PFSK-1 (cell line): ENCODE measurements around the gene PTPN14.
A peak's percentile ranks its signal among the peaks of the same experiment; 100 is the strongest.

Experiments
- FOXP2 ChIP-seq: optimal IDR thresholded peaks from 2 replicates; pipeline ENCODE3; 2011; ENCODE audit warnings: borderline replicate concordance, control low read depth, inconsistent platforms; ENCODE audit not compliant: insufficient read depth; ENCODE audit errors: extremely low read length, extremely low read depth
- POLR2AphosphoS5 ChIP-seq: IDR thresholded peaks from 2 replicates; pipeline ENCODE4 v1.6.1; 2012; ENCODE audit warnings: low read depth, mild to moderate bottlenecking, control low read depth, low read length, moderate library complexity
- SIN3A ChIP-seq: IDR thresholded peaks from 2 replicates; pipeline ENCODE4 v1.6.1; 2012; ENCODE audit warnings: mild to moderate bottlenecking, low read length, moderate library complexity, borderline replicate concordance; ENCODE audit not compliant: insufficient read depth
- TAF1 ChIP-seq: IDR thresholded peaks from 2 replicates; pipeline ENCODE4 v1.6.1; 2012; ENCODE audit warnings: low read length, control low read depth, borderline replicate concordance; ENCODE audit not compliant: insufficient read depth
- TF ChIP-seq, protein P1 (sequence below), 2 experiments: IDR thresholded peaks; 2 replicates each; pipeline versions ENCODE4 v1.6.1 to v1.8.0; 2011 to 2012; ENCODE audit warnings: low read depth in 2 of 2, low read length in 2 of 2, control low read depth in 1 of 2, inconsistent platforms in 1 of 2, mild to moderate bottlenecking in 1 of 2, moderate library complexity in 1 of 2; ENCODE audit not compliant: insufficient read depth in 1 of 2

The PTPN14 gene

DNA sequence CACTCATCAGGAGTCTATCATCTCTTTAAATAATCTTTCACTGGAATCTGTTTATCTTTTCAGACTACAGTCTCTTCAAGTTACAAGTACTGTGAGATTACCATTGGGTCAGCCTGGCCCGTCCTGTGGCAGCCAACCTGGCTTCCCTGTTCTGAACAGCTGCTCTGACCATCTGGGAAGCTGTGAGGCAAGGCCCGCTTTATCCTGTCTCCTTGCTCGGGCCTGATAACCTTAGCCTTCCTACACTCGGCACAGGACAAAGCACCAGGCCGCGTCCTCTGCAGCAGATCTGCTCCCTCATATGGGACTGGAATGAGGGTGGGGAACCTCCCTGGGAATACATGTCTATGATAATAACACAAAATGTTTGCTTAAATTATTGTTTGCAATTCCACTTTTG, 113.3 kb downstream of the PTPN14 start:
- TF ChIP-seq POLR2AphosphoS5: no peak
- TF ChIP-seq FOXP2: no peak
- no peak for TF ChIP-seq TAF1
- TF ChIP-seq, protein P1, sequence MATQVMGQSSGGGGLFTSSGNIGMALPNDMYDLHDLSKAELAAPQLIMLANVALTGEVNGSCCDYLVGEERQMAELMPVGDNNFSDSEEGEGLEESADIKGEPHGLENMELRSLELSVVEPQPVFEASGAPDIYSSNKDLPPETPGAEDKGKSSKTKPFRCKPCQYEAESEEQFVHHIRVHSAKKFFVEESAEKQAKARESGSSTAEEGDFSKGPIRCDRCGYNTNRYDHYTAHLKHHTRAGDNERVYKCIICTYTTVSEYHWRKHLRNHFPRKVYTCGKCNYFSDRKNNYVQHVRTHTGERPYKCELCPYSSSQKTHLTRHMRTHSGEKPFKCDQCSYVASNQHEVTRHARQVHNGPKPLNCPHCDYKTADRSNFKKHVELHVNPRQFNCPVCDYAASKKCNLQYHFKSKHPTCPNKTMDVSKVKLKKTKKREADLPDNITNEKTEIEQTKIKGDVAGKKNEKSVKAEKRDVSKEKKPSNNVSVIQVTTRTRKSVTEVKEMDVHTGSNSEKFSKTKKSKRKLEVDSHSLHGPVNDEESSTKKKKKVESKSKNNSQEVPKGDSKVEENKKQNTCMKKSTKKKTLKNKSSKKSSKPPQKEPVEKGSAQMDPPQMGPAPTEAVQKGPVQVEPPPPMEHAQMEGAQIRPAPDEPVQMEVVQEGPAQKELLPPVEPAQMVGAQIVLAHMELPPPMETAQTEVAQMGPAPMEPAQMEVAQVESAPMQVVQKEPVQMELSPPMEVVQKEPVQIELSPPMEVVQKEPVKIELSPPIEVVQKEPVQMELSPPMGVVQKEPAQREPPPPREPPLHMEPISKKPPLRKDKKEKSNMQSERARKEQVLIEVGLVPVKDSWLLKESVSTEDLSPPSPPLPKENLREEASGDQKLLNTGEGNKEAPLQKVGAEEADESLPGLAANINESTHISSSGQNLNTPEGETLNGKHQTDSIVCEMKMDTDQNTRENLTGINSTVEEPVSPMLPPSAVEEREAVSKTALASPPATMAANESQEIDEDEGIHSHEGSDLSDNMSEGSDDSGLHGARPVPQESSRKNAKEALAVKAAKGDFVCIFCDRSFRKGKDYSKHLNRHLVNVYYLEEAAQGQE (IDR thresholded peaks at IDR 0.05; ENCODE audit: insufficient read depth in 1 of 2, low read depth in 2 of 2, low read length in 2 of 2): no peak
- no peak for TF ChIP-seq SIN3A

GRCh38 chr1:214435867-214436266, 115.5 kb downstream of the PTPN14 start:
- TF ChIP-seq TAF1 (no peak), SIN3A (no peak), FOXP2 (no peak), POLR2AphosphoS5 (no peak)

GRCh38 chr1:214432245-214432644, 119.2 kb downstream of the PTPN14 start:
- TF ChIP-seq POLR2AphosphoS5: no peak
- TF ChIP-seq SIN3A: no peak
- TF ChIP-seq FOXP2: no peak
- TF ChIP-seq, protein P1 (IDR thresholded peaks at IDR 0.05; ENCODE audit: insufficient read depth in 1 of 2, low read depth in 2 of 2, low read length in 2 of 2): no peak
- TF ChIP-seq TAF1: no peak

DNA sequence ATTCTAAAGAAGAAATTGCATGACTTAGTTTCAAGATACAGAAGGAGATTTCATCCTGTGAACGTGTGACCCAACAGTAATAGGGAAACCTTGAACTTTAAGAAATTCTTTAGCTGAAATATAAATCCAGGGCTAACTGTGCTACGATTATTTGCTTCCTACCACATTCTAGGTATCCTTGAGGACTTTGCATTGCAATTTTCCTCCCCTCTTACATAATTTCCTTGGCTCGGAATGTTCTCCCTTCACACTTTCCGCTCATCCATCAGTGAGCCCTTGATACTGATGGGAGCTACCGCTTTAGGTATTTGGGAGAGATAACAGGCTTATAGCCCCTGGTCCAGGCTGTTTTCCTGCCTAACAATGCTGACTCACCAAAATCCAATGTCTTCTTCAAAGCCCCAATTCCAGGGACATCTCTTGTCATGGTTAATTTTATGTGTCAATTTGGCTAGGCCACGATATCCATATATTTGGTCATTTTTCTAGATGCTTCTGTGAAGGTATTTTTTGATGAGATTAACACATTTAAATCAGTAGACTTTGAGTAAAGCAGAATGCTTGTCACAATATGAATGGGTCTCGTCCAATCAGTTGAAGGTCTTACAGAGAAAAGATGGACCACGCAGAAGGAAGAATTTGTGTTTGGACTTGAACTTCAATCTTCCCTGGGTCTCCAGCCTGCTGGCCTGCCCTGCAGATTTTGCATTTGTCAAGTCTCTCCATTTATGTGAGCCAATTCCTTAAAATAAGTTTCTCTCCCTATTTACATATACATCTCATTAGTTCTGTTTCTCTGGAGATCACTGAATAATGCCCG, 121.2 kb downstream of the PTPN14 start:
- TF ChIP-seq TAF1: no peak
- TF ChIP-seq FOXP2: no peak
- TF ChIP-seq POLR2AphosphoS5: no peak
- TF ChIP-seq SIN3A: no peak
- TF ChIP-seq, protein P1 (IDR thresholded peaks at IDR 0.05; ENCODE audit: insufficient read depth in 1 of 2, low read depth in 2 of 2, low read length in 2 of 2): no peak

- TF ChIP-seq, protein P1 (IDR thresholded peaks at IDR 0.05; ENCODE audit: insufficient read depth in 1 of 2, low read depth in 2 of 2, low read length in 2 of 2): peak in 1 of 2 experiments; percentile 35; a peak in 1 of 4 replicates
- no peak for TF ChIP-seq FOXP2
These were observed 123.5 kb downstream of the PTPN14 start for GRCh38 chr1:214427871-214428277.
